HepG2 (cell line): ENCODE measurements around the gene ADAMTS12.

Experiments used
- CBX5 ChIP-seq: sonication (generic); formaldehyde crosslinking; IDR thresholded peaks from 2 replicates; pipeline ENCODE4 v1.4.0; 2020; ENCODE audit warnings: missing genetic modification reagents, borderline replicate concordance
- CEBPB ChIP-seq: IDR thresholded peaks from 2 replicates; pipeline ENCODE4 v1.6.1; 2011; ENCODE audit warnings: low read depth, low read length, improper control_type of control experiment, borderline replicate concordance
- MAFG ChIP-seq: sonication (generic); formaldehyde crosslinking; IDR thresholded peaks from 2 replicates; pipeline ENCODE4 v1.5.1; 2020; ENCODE audit warnings: mild to moderate bottlenecking, missing genetic modification reagents
- ZBTB21 ChIP-seq: sonication (generic); formaldehyde crosslinking; IDR thresholded peaks from 2 replicates; pipeline ENCODE4 v1.4.0; 2020; ENCODE audit warnings: missing genetic modification reagents
- TF ChIP-seq, protein P1 (sequence below): sonication (generic); formaldehyde crosslinking; IDR thresholded peaks from 2 replicates; pipeline ENCODE4 v1.5.0; 2020; ENCODE audit warnings: mild to moderate bottlenecking, missing genetic modification reagents, moderate library complexity
- TF ChIP-seq, protein P2 (sequence below): sonication (generic); formaldehyde crosslinking; IDR thresholded peaks from 2 replicates; pipeline ENCODE4 v1.4.0; 2020; ENCODE audit warnings: missing genetic modification reagents

DNA sequence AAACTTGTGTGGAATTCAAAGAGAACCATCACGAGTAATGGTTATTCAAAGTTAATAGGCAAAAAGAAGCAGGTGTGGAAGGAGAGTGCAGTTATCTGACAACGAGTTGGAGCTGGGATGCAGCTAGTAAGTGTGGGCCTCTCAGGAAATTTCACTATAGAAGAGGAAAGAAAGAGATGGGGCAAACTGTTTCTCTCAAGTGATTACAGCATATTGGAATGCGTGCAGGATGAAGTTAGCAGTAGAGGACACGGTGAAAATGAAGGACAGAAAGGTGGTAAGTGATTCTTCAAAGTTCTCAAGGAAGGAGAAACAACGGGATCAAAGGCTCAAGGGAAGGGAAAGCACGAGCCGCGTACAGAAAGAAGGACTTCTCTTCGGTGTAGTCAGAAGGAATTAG lies 84.0 kb downstream of the ADAMTS12 start:
- no peak for TF ChIP-seq MAFG
- TF ChIP-seq, protein P1, sequence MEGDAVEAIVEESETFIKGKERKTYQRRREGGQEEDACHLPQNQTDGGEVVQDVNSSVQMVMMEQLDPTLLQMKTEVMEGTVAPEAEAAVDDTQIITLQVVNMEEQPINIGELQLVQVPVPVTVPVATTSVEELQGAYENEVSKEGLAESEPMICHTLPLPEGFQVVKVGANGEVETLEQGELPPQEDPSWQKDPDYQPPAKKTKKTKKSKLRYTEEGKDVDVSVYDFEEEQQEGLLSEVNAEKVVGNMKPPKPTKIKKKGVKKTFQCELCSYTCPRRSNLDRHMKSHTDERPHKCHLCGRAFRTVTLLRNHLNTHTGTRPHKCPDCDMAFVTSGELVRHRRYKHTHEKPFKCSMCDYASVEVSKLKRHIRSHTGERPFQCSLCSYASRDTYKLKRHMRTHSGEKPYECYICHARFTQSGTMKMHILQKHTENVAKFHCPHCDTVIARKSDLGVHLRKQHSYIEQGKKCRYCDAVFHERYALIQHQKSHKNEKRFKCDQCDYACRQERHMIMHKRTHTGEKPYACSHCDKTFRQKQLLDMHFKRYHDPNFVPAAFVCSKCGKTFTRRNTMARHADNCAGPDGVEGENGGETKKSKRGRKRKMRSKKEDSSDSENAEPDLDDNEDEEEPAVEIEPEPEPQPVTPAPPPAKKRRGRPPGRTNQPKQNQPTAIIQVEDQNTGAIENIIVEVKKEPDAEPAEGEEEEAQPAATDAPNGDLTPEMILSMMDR (CRISPR knock-in tag) = no peak
- TF ChIP-seq ZBTB21 = no peak
- TF ChIP-seq CBX5 (CRISPR knock-in tag) = no peak
- no peak for TF ChIP-seq CEBPB
- TF ChIP-seq, protein P2, sequence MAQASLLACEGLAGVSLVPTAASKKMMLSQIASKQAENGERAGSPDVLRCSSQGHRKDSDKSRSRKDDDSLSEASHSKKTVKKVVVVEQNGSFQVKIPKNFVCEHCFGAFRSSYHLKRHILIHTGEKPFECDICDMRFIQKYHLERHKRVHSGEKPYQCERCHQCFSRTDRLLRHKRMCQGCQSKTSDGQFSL (CRISPR knock-in tag) = no peak
